ENCODE data around the gene PAQR8. TPM values are rescaled to one million over a fixed set of nuclear protein-coding genes. Genes with fewer than 3 reads are reported as not detected.

PAQR8 gene
- polyA plus RNA-seq, 4 donors: 19.9 to 31.4 (median 28.6) TPM

DNA sequence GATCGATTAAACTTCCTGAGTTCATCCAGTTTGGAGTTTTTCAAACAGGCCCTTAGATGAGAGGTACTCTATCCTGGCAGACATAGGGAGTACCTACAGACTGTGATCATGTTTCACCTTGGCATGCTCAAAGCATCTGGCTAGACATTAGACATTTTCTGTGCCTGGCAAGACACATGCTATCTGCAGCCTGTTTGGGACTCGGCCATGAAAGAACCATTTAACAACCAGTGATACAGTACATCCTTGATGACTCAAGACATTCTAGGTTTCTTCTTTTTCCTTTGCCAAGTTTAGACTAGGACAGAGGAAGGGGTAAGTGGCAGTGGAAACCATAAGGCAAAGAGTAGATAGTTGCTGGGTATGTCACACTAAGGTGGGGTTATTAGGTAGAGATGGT, 15.4 kb upstream of the PAQR8 start:
- DNase-seq (ENCODE audit: low read depth in 4 of 4, low spot score in 2 of 4): no peak

DNA sequence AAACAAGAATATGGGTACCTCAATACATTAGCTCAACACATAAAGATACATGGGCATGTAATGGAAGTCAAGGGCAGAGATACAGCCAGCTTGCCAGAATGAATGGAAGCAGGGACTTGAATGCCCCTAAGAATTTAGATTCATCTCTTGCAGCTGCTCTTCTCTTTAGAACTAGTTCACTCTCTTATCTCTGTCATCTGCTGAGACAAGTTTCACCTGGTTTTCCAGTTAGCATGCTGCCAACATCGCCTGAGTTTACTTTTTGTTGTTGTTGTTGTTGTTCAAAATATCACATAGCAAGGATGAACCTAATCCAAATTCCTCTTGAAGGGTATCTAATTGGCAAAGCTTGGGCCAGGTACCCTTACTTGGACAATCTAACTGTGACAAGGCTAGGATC, 14.1 kb upstream of the PAQR8 start:
- no peak for DNase-seq (ENCODE audit: low read depth in 4 of 4, low spot score in 2 of 4)

DNA sequence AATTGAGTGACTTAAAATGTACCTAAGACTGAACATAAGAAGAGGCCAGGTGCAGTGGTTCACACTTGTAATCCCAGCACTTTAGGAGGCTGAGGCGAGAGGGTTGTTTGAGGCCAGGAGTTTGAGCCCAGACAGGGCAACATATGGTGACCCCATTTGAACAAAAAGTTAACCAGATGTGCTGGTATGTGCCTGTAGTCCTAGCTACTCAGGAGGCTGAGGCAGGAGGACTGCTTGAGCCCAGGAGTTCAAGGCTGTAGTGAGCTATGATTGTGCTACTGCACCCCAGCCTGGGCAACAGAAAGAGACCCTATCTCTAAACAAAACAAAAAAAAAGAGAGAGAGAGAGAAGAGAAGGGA, 10.1 kb upstream of the PAQR8 start:
- DNase-seq (ENCODE audit: low read depth in 4 of 4, low spot score in 2 of 4): no peak

DNA sequence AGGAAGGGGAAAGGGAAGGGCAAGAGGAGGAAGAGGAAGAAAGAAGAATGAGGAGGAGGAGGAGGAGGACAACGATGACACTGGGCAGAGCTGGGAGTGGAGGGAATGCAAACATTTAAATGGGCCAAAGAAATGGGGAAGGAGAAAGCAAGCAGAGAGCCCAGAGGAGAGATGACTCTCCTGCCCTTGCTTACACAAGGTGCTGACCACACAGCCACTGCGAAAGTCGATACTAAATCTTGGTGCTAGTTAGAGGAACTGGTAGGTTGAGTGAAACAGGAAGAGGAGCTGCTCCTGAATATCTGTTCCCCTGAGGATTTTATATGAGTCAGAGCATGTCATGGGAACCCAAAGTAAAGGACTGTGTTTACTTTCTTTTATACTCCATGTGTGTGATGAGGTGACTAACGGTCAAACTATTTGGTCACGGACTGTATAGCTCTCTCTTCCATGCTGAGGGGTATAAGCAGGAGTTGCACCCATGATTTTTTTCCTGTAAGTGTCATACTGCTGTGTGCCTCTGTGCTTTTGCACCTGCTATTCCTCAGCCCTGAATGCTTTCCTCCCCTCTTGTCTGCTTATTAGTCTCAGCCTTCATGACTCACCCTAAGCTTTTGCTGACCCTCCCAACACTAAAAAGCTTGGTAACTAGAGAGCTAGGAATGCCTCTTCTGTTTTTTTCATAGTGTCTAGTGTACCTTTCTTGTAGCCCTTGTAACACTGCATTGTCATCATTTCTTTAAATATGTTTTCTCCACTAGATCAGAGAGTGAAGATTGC, 9.5 kb upstream of the PAQR8 start:
- DNase-seq (ENCODE audit: low read depth in 4 of 4, low spot score in 2 of 4): no peak

DNA sequence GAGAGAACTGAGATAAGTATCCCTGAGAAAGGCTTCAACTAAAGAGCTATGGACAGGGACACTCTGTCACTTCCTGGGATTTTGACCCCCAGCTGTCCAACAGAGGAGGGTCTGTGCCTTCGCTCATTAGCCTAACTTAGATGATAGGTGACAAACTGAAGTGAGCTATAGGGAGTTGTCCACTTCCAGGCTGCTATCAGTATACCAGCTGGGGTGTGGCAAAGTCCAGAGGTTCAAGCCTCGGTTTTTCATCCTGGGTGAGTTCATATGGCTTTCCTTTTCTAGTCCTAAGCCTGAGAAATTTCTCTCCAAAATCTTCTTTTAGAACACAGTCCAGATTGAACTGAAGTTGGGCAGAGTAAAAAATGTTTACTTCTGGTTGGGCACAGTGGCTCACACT, 5.9 kb upstream of the PAQR8 start:
- DNase-seq (ENCODE audit: low read depth in 4 of 4, low spot score in 2 of 4): no peak

DNA sequence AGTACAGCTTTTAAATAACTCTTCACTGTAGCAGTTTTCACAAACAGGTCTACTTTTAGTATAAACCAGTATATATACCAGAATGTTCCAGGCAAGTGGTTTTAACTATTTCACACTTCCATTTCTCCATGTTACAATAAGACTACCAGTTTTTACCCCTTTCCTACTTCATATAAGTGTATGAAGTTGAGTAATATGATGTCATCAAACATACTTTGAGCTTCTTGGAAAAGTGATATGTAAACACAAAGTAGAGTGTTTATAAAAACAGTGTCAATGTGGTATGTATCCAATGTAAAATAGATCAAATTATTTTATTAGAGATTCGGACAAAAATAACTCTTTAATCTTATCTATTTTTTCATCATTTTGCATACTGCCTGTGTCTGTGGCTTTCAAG, 2.5 kb upstream of the PAQR8 start:
- DNase-seq (ENCODE audit: low read depth in 4 of 4, low spot score in 2 of 4): no peak

DNA sequence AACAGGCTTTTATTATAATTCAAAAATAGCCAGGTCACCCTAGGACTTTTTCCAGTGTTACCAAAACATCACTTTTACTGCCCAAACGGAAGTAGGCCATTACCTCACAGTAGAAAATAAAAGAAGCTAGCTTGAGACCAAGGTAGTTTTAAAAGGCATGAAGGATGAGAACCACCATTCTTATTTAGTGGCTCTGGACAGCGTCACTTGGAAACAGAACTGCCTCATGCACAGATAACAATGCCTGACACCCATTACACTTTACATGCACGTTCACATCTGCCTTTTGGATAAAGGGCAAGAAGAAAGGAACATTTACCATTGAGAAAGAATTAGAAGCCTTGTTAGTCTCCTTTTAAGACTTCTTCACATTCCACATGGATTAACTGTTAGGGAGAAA, 1.9 kb upstream of the PAQR8 start:
- no peak for DNase-seq (ENCODE audit: low read depth in 4 of 4, low spot score in 2 of 4)

DNA sequence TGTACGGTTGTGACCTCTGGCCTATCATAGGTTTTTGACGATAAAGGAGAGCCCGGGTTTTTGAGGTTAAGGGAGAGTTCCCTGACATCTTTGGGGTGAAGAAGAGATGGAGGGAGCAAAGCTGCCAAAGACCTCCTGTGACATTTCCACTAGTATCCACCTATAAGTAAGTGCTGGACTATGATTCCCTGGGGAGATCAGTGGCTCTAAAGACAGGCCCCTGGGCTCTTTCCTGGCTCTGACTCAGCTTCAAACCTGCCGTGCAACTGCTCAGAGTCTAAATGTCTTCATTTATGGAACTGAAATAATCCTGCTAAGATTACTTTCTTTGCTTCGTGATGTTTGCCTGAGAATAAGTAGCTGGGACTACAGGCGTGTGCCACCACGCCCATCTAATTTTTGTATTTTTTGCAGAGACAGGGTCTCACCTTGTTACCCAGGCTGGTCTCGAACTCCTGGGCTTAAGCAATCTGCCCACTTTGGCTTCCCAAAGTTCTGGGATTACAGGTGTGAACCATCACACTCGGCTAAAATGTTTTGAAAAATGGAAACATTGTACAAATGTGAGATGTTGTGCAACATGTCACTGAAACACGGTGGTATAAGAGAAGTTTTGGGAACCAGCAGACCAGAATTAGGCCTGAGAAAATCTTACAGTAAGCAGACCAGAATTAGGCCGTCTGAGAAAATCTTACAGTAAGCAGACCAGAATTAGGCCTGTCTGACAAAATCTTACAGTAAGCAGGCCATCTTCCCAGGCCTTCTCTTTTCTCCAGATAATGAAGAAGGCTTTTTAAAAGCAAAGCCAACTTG, 1.1 kb upstream of the PAQR8 start:
- no peak for DNase-seq (ENCODE audit: low read depth in 4 of 4, low spot score in 2 of 4)

DNA sequence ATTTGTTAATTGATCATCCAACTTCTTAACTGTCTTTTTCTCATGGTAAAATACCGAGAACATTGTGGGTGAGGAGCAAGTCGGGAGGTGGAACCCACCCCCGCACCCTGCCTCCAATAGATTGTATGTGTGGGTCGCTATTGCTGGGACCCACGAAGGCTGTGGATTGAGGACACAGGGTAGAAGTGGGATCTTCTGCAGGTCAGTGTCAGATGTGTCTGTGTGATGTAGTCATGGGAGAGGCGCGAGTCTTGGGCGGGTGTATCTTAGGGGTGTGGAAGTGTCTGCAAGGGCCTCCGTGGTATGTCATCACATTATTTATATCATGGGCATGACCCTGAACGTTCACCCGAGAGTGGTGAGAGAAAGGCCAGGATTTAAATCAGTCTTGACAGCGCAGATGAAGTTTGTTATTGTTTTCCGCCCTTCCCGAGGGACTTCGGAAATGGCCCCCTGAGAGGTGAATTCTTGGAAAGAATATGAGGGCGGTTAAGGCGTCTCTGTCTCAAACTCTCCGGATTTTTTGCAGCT, 472 bp upstream of the PAQR8 start:
- DNase-seq (ENCODE audit: low read depth in 4 of 4, low spot score in 2 of 4): peak in 1 of 4 donors; percentile 53

DNA sequence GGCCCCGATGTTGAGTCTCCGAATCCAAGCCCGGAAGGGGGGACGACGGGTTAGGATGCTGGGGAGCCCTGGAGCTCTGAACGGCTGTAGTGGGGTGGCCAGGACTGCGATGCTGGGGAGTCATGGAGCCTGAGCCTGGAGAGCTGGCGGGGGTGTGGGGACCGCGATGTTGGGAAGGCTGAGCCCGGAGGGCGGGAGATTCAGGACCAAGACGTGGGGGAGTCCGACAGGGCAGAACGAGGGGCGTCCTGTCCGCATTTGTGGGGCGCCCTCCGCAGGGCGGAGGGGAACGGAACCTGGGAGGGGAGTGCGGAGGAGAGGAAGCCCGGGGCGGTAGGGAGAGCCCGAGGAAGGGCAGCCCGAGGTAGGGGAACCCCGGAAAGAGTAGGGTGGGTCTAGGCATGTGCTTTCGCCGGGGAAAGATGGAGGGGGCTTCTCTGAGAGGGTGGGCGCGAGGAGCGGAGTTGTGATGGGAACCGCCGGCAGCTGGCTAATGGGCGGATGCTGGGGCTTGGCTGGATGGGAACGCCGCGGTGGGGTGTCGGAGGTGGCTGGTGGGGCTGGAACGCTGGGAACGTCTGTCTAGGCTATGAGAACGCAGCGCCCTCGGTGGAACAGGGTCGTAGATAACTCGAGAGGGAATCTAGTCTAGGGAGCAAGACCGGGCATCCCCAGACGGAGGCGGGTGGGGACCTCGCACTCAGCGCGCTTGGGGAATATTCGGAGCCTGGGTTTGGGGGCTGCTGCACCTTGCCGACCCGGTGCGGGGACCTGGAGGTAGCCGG, 684 bp downstream of the PAQR8 start:
- DNase-seq (ENCODE audit: low read depth in 4 of 4, low spot score in 2 of 4): peak in 1 of 4 donors; percentile 25

DNA sequence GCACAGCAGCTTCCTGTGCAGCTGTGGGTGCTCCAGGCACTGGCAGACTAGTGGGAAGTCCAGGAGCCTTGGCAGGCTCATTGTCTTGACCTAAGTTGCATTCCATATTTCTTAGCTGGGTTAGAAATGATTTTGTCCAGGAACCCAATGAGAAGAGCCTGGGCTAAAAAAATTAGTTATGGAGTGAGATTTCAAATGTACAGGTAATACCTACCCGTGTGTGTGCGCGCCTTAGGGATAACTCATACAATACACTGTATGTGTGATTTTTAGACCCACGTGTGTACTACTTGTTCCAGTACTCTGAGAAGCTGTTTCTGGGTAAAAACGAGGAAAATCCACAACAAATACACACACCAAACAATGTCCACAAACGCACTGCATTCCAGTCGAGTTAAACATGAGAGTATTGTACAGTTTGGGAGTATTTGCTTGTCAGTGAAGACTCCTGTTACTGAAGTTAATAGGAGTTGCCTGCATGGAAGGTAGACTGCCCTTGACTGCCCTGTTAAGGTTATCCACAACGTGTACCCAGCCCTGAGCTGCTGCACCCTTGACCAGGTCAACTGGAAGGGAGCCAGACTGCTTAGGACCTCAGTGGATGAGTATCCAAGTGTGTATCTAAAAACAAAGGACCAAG, 1.4 kb downstream of the PAQR8 start:
- DNase-seq (ENCODE audit: low read depth in 4 of 4, low spot score in 2 of 4): no peak

DNA sequence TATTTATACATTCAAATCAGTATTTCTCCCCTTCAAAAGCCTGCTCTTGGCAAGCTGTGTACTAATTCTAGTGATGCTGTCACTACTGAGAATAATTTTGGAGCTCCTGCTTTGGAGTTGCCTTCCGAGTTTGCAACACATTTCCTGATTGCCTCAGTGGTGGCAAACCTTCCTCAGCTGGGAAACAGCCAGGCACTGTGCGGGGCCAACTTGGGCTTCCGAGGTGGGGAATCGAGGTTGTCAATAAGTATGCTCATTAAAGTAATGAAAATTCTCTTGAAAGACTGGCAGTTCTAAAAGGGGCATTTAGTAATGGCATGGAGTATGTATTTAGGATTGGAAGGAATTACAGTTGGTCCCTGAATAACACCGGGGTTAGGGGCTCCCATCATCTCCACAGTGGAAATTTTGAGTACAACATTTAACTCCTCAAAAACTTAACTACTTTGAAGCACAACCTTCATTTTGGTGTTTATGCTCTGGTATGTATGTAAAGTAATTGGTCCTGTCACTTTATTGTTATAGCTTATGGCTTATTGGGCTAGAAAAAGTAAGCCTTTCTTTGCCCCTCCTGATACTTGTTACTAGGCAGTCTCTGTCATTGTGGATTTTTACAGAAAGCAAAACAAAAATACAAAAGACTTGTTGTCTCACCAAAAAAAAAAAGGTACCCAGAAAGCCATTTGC, 2.7 kb downstream of the PAQR8 start:
- no peak for DNase-seq (ENCODE audit: low read depth in 4 of 4, low spot score in 2 of 4)

DNA sequence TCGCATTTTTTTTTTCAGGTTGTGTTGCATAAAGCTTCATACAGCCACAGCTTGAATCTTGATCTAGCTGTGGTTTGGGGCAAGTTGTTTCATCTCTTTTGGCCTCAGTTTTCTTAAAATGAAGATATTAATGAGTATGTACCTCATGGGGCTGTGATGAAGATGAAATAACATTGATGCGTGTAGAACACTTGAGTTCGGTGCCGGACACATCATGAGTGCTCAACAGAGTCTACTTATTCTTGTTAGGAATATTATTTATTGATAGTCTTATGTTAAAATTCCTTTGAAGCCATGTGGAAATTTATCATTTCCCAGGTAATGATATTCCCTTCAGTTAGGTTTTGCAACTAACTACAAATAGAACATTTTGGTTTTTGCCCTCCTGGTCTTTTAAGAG, 3.4 kb downstream of the PAQR8 start:
- DNase-seq (ENCODE audit: low read depth in 4 of 4, low spot score in 2 of 4): no peak

DNA sequence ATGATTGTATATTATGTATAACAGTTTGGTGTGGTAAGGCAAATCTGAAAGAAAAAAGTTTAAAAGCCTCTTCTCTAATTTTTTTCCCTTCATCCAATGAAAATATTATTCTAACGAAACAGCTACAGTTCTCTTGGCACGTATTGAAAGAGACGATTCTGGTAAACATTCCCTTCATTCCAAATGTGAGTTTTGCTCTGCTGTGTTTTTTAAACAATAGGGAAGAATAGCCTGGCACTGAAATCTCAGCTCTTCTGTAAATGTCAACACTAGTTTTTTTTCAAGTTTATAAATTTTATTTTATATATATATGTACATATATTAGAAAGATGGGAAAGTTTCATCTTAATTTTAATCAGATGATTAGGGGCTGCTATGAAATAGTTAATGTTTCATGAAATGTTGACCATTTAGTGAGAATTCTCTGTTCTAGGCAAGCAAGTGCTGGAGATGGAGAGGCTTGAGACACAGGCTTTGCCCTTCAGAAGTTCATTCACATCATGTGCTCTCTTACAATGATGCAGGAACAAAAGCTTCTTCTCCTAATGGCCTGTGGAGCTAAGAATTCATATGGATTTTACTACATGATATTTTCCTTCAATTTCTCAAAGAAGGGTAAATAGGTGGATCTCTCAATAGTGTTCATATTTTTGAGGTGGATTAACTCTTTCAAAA, 4.1 kb downstream of the PAQR8 start:
- DNase-seq (ENCODE audit: low read depth in 4 of 4, low spot score in 2 of 4): no peak

DNA sequence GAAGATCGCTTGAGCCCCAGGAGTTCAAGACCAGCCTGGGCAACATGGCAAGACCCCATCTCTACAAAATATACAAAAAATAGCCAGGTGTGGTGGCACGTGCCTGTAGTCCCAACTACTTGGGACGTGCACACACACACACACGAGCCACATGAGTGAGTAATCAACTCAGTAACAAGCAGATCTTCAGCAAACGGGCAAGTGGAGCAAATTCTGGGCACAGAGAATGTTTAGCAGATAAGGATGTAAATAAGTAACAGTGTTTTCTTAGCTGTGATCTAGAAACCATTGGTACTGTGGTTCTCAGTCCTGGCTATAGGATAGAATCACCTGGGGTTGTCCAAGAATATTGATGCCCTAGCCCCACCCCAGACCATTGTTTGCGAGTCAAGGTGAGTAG, 6.1 kb downstream of the PAQR8 start:
- no peak for DNase-seq (ENCODE audit: low read depth in 4 of 4, low spot score in 2 of 4)

DNA sequence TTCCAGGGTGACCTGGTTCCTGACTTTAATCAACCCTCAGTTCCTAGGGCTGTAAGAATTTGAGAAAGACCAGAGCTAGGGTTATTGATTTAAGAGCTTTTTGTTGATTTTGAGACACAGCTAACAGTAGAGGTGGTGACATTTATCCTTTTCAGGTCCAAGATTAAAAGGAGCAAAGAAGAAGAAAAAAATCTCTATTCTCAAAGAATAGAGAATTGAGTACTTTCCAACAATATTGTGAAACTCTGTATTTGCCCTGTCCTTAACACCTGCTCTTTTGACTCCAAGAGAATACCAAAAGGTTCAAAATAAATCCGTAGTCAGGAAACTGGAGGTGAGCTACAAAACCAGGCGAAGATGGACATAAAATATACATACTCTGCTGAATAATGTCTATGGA, 7.3 kb downstream of the PAQR8 start:
- DNase-seq (ENCODE audit: low read depth in 4 of 4, low spot score in 2 of 4): no peak

DNA sequence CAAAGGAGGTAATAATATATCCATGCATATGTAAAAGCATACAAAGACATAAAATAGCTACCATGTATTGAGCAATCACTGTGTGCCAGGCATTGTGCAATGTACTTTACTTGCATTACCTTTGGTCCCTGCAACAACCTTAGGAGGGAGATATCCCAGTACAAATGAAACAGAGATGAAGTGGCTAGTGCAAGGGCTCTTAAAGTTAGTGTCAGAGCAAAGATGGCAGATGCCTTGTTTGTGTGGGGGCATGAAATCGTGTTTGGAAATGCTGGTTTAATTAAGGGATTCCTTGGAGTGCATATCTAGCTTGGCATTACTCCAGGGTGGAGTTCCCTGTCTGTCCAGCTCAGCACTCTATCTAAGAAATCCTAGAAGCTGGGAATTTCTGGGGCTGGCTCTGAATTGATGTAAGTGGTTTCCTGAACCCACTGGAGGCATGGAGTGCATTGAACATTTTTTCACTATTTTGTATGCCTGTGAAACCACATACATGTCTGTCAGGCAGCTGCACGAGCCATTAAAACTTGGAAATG, 9.8 kb downstream of the PAQR8 start:
- DNase-seq (ENCODE audit: low read depth in 4 of 4, low spot score in 2 of 4): no peak

DNA sequence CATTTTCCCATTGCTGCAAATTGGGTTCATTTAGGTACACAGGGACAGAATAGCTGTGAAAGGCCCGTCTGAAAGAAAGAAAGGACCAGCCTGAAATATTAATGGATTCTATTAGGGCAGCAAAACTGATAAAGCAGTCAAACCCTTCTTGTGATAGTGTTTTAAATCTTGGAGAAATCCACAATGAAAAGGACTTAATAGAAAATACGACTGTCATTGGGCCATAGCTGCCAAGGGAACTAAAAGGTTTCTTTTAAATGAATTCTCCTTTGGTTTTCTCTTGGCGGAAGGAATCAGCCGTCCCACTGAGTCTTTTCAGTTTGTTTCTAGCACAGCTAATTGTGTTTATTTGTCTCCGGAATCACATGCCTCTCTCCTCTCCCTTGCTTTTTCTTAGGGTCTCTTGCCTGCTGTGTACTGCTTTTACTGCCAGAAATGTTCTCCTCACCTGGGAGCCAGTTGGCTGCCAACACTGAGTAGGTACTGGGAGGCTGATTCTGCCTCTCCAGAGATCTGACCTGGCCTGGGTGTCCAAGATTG, 11.3 kb downstream of the PAQR8 start:
- DNase-seq (ENCODE audit: low read depth in 4 of 4, low spot score in 2 of 4): no peak

DNA sequence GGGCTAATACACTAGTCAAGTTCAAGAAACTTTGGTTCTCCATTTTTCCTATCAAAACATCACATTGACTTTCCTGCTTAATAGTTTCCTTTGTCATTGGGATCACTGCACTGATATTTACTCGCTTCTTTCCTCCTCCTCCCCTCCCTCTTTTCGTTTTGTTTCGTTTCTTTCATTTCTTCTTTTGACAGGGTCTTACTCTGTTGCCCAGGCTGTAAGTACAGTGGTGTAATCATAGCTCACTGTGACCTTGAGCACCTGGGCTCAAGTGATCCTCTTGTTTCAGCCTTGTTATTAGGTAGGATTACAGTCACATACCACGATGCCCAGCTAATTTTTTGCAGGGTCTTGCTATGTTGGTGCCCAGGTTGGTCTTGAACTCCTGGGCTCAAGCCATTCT, 12.3 kb downstream of the PAQR8 start:
- DNase-seq (ENCODE audit: low read depth in 4 of 4, low spot score in 2 of 4): no peak

All from left renal cortex interstitium (tissue), 4 donors.